Measurements from ENCODE around the gene SLC28A1.
"Not testable (repeated sequence)": the region's sequence is repeated elsewhere in the genome, so short reads cannot be mapped to it uniquely, and the experiment has no call there.

GRCh38 chr15:84987351-84987750, 102.9 kb downstream of the SLC28A1 start:
- TF ChIP-seq POLR2AphosphoS5 (IDR thresholded peaks at IDR 0.05; ENCODE audit: borderline replicate concordance, low read depth, low read length); EZH2 (IDR thresholded peaks at IDR 0.05): not testable (repeated sequence)

All from SK-N-MC (cell line).